HepG2 (cell line): Measurements from ENCODE around the gene R3HDM4. TPM values are rescaled to one million over a fixed set of nuclear protein-coding genes. Genes with fewer than 3 reads are reported as not detected.

Experiments used
- AHDC1 ChIP-seq: sonication (generic); formaldehyde crosslinking; IDR thresholded peaks from 2 replicates; pipeline ENCODE4 v1.5.1; 2020; ENCODE audit warnings: mild to moderate bottlenecking, missing genetic modification reagents, borderline replicate concordance
- ARHGAP35 ChIP-seq: sonication (generic); formaldehyde crosslinking; IDR thresholded peaks from 2 replicates; pipeline ENCODE4 v1.9.0; 2022; ENCODE audit warnings: mild to moderate bottlenecking, inconsistent platforms, moderate library complexity, missing genetic modification reagents, borderline replicate concordance
- BORCS8-MEF2B ChIP-seq: sonication (generic); formaldehyde crosslinking; IDR thresholded peaks from 2 replicates; pipeline ENCODE4 v1.8.0; 2022; ENCODE audit warnings: mild to moderate bottlenecking, missing genetic modification reagents
- CC2D1A ChIP-seq: sonication (generic); formaldehyde crosslinking; IDR thresholded peaks from 2 replicates; pipeline ENCODE4 v1.8.1; 2023; ENCODE audit warnings: mild to moderate bottlenecking, missing genetic modification reagents
- DNMT1 ChIP-seq: sonication (generic); formaldehyde crosslinking; IDR thresholded peaks from 2 replicates; pipeline ENCODE4 v1.5.1; 2020; ENCODE audit warnings: mild to moderate bottlenecking, missing genetic modification reagents
- HOXD1 ChIP-seq: sonication (generic); formaldehyde crosslinking; IDR thresholded peaks from 2 replicates; pipeline ENCODE4 v1.5.0; 2020; ENCODE audit warnings: missing genetic modification reagents
- JUND ChIP-seq: sonication (generic); formaldehyde crosslinking; IDR thresholded peaks from 2 replicates; pipeline ENCODE4 v1.8.0; 2022; ENCODE audit warnings: mild to moderate bottlenecking, missing genetic modification reagents
- MAZ ChIP-seq, 2 experiments: sonication (generic) in 1 of 2; formaldehyde crosslinking in 1 of 2; IDR thresholded peaks; 2 replicates each; pipeline versions ENCODE4 v1.5.0 to v1.6.1; 2012 to 2020; ENCODE audit warnings: low read depth in 2 of 2, mild to moderate bottlenecking in 2 of 2, borderline replicate concordance in 1 of 2, improper control_type of control experiment in 1 of 2, low read length in 1 of 2, missing genetic modification reagents in 1 of 2, moderate library complexity in 1 of 2
- PHF20 ChIP-seq: sonication (generic); formaldehyde crosslinking; IDR thresholded peaks from 2 replicates; pipeline ENCODE4 v1.5.0; 2020; ENCODE audit warnings: mild to moderate bottlenecking, missing genetic modification reagents
- SP140L ChIP-seq: sonication (generic); formaldehyde crosslinking; IDR thresholded peaks from 2 replicates; pipeline ENCODE4 v1.4.0; 2020; ENCODE audit warnings: missing genetic modification reagents, borderline replicate concordance
- ZFP37 ChIP-seq: sonication (generic); formaldehyde crosslinking; IDR thresholded peaks from 2 replicates; pipeline ENCODE4 v1.4.0; 2020; ENCODE audit warnings: missing genetic modification reagents, borderline replicate concordance
- ZFP41 ChIP-seq: sonication (generic); formaldehyde crosslinking; IDR thresholded peaks from 2 replicates; pipeline ENCODE4 v1.4.0; 2020; ENCODE audit warnings: mild to moderate bottlenecking, missing genetic modification reagents, borderline replicate concordance
- ZFY ChIP-seq: sonication (generic); formaldehyde crosslinking; IDR thresholded peaks from 2 replicates; pipeline ENCODE4 v1.4.0; 2020; ENCODE audit warnings: missing genetic modification reagents
- ZNF3 ChIP-seq: IDR thresholded peaks from 2 replicates; pipeline ENCODE4 v1.7.0; 2017; ENCODE audit warnings: inconsistent platforms
- ZNF510 ChIP-seq: sonication (generic); formaldehyde crosslinking; IDR thresholded peaks from 2 replicates; pipeline ENCODE4 v1.4.0; 2020; ENCODE audit warnings: low read depth, mild to moderate bottlenecking, missing genetic modification reagents
- ZNF570 ChIP-seq: sonication (generic); formaldehyde crosslinking; IDR thresholded peaks from 2 replicates; pipeline ENCODE4 v1.4.0; 2020; ENCODE audit warnings: mild to moderate bottlenecking, missing genetic modification reagents, borderline replicate concordance
- ZNF710 ChIP-seq: sonication (generic); formaldehyde crosslinking; IDR thresholded peaks from 2 replicates; pipeline ENCODE4 v1.5.0; 2020; ENCODE audit warnings: mild to moderate bottlenecking, missing genetic modification reagents, borderline replicate concordance
- ZNF773 ChIP-seq: sonication (generic); formaldehyde crosslinking; IDR thresholded peaks from 2 replicates; pipeline ENCODE4 v1.4.0; 2020; ENCODE audit warnings: missing genetic modification reagents, borderline replicate concordance
- ZNF839 ChIP-seq: sonication (generic); formaldehyde crosslinking; IDR thresholded peaks from 2 replicates; pipeline ENCODE4 v1.4.0; 2020; ENCODE audit warnings: missing genetic modification reagents, mild to moderate bottlenecking, borderline replicate concordance
- ZZZ3 ChIP-seq: sonication (generic); formaldehyde crosslinking; IDR thresholded peaks from 2 replicates; pipeline ENCODE4 v1.4.0; 2020; ENCODE audit warnings: missing genetic modification reagents, mild to moderate bottlenecking, borderline replicate concordance
- polyA plus RNA-seq, 8 experiments: library from polyadenylated mRNA; depleted of rRNA in 3 of 8; stranded (reverse) in 7 of 8; unstranded in 1 of 8; fragments of >200 nt; fragmentation: Illumina TruSeq in 4 of 8; extraction: Trizol in 4 of 8; gene quantifications; 2 replicates each; pipeline versions ENCODE4 v1.2.1 to v1.2.3, GENCODE V29; 2011 to 2016; ENCODE audit warnings: low read depth in 4 of 8, missing spikeins in 1 of 8, mixed read lengths in 1 of 8; ENCODE audit not compliant: insufficient read depth in 1 of 8
- total RNA-seq, 5 experiments: library from RNA; depleted of rRNA; stranded (reverse); fragments of >200 nt; fragmentation: Illumina TruSeq; extraction: Trizol; gene quantifications; 2 replicates each; pipeline ENCODE4 v1.2.3, GENCODE V29; 2016; ENCODE audit warnings: low read depth in 1 of 5

The R3HDM4 gene
- total and polyA plus RNA-seq, 2 of the 13 experiments (the other 11 are each of a cell fraction or from before 2014, with no cell fraction given): 26.2 to 26.9 TPM

- TF ChIP-seq ZNF510 (CRISPR knock-in tag): no peak
- no peak for TF ChIP-seq BORCS8-MEF2B
- TF ChIP-seq JUND: no peak
- no peak for TF ChIP-seq CC2D1A (CRISPR knock-in tag)
- TF ChIP-seq MAZ (IDR thresholded peaks at IDR 0.05; ENCODE audit: borderline replicate concordance, low read depth, low read length): no peak; the same call in 1 of the 2 replicates
- TF ChIP-seq MAZ (CRISPR knock-in tag; IDR thresholded peaks at IDR 0.05; ENCODE audit: low read depth): no peak; the same call in 1 of the 2 replicates
- TF ChIP-seq DNMT1 (CRISPR knock-in tag): no peak
- no peak for TF ChIP-seq SP140L (CRISPR knock-in tag)
- TF ChIP-seq ZFP37 (CRISPR knock-in tag): no peak
- no peak for TF ChIP-seq PHF20 (CRISPR knock-in tag)
- TF ChIP-seq HOXD1 (CRISPR knock-in tag): no peak
- no peak for TF ChIP-seq ZNF3 (CRISPR knock-in tag)
- TF ChIP-seq ZFY (CRISPR knock-in tag): peak; percentile 20; the same call in 1 of the 2 replicates
- no peak for TF ChIP-seq AHDC1 (CRISPR knock-in tag)
- no peak for TF ChIP-seq ZNF773 (CRISPR knock-in tag)
- TF ChIP-seq ZNF839: peak; percentile 55; the same call in 1 of the 2 replicates
- no peak for TF ChIP-seq ZFP41 (CRISPR knock-in tag)
- TF ChIP-seq ARHGAP35 (CRISPR knock-in tag): no peak
- TF ChIP-seq ZNF570: no peak
- no peak for TF ChIP-seq ZNF710 (CRISPR knock-in tag)
- no peak for TF ChIP-seq ZZZ3 (CRISPR knock-in tag)
Measured at GRCh38 chr19:928471-929202, 15.6 kb upstream of the R3HDM4 start (continued).
